ENCODE measurements around the gene SHH. TPM values are rescaled to one million over a fixed set of nuclear protein-coding genes. Genes with fewer than 3 reads are reported as not detected.

SHH gene
- total and polyA plus RNA-seq, 12 donors: not detected

DNA sequence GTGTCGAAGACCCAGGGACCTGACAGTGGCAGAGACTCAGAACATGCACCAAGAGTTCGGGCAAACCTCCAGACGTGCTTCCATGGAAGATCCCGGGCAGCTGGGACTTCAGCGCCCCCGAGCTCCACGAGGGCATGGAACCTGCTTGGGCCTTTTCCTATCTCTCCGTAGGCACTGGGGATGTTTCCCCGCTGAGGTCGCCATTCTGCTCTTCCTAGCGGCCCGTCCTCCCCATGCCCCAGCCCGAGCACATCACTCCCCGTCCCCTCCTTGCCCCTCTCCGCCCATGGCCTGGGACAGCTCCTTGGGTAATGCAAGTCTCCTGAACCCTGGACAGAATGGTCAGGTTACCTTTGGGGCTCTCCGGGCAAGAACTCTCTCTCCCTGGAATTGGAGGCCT, 32.3 kb upstream of the SHH start:
- Histone ChIP-seq H3K27ac (no peak overlapping the region), H3K4me3 (no peak overlapping the region), H3K9me3 (no peaks in the 10 kb centered on the region), H3K36me3 (no peaks in the 10 kb centered on the region), H3K27me3 (peaks cover 0 to 61% (median 35%) of the 10 kb centered on the region in 7 donors), H3K4me1 (no peaks in the 10 kb centered on the region)
- WGBS, 2 donors: 85 to 89% methylated on average over 16 of the region's 16 CpGs
- no peak for DNase-seq
- TF ChIP-seq, protein P1, sequence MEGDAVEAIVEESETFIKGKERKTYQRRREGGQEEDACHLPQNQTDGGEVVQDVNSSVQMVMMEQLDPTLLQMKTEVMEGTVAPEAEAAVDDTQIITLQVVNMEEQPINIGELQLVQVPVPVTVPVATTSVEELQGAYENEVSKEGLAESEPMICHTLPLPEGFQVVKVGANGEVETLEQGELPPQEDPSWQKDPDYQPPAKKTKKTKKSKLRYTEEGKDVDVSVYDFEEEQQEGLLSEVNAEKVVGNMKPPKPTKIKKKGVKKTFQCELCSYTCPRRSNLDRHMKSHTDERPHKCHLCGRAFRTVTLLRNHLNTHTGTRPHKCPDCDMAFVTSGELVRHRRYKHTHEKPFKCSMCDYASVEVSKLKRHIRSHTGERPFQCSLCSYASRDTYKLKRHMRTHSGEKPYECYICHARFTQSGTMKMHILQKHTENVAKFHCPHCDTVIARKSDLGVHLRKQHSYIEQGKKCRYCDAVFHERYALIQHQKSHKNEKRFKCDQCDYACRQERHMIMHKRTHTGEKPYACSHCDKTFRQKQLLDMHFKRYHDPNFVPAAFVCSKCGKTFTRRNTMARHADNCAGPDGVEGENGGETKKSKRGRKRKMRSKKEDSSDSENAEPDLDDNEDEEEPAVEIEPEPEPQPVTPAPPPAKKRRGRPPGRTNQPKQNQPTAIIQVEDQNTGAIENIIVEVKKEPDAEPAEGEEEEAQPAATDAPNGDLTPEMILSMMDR (IDR thresholded peaks at IDR 0.05): no peak
- no peak for ATAC-seq
- intact Hi-C loops (cut with DNase I): no loop called here

GRCh38 chr7:155844019-155844453, 31.8 kb upstream of the SHH start:
- ATAC-seq: peak in 2 of 8 donors; percentile 13 to 26
- WGBS, 2 donors: 58 to 59% methylated on average over 14 of the region's 14 CpGs
- H3K27ac ChIP-seq: no peak overlapping the region
- no peaks in the 10 kb centered on the region for H3K9me3 ChIP-seq
- no peaks in the 10 kb centered on the region for H3K36me3 ChIP-seq
- no peak overlapping the region for H3K4me3 ChIP-seq
- intact Hi-C loops (cut with DNase I): no loop called here
- no peaks in the 10 kb centered on the region for H3K4me1 ChIP-seq
- TF ChIP-seq, protein P1 (IDR thresholded peaks at IDR 0.05): no peak
- peaks cover 0 to 61% (median 30%) of the 10 kb centered on the region in 7 donors for H3K27me3 ChIP-seq
- no peak for DNase-seq

DNA sequence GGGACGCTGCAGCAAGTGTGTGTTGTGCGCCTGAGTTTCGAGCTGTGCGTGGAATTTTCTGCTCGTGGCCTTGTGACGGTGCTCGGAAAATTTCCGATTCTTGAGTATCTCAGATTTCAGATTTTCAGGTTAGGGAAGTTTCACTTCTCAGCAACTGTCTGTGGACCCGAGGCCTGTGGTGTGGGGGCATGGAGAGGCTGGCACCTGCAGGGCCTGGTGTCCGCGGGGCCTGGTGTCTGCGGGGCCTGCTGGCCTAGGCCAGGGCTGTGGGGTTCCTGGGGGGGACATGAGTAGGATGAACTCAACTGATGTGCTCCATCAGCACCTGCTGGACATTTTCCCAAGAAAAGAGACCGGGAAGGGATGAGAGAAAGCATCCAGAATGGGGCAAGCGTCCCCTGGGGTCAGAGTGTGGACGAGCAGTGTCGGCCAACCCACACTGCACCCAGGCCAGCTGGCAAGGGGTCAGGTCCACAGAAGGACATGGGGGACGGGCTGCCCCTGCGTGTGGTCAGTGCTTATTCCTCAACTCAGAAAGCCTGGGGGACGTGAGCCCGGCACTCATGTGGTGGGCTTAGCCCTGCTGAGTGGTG, 31.3 kb upstream of the SHH start:
- intact Hi-C loops (cut with DNase I): no loop called here
- ATAC-seq (peak in 1 of 8 donors; percentile 20), DNase-seq (no peak)
- TF ChIP-seq, protein P1 (IDR thresholded peaks at IDR 0.05): no peak
- peaks cover 0 to 62% (median 29%) of the 10 kb centered on the region in 7 donors for H3K27me3 ChIP-seq
- 87 to 88% methylated on average over 20 of the region's 20 CpGs for WGBS, 2 donors
- H3K4me3 ChIP-seq: no peak overlapping the region
- no peaks in the 10 kb centered on the region for H3K36me3 ChIP-seq
- H3K9me3 ChIP-seq: no peaks in the 10 kb centered on the region
- no peak overlapping the region for H3K27ac ChIP-seq
- no peaks in the 10 kb centered on the region for H3K4me1 ChIP-seq

- H3K27me3 ChIP-seq: peaks cover 0 to 66% (median 30%) of the 10 kb centered on the region in 7 donors
- intact Hi-C loops (cut with DNase I): no loop called here
- H3K9me3 ChIP-seq: no peaks in the 10 kb centered on the region
These were observed 30.4 kb upstream of the SHH start for GRCh38 chr7:155842496-155843265.

More at GRCh38 chr7:155842496-155843265, 30.4 kb upstream of the SHH start:
- Histone ChIP-seq H3K36me3 (no peaks in the 10 kb centered on the region), H3K27ac (no peak overlapping the region), H3K4me3 (no peak overlapping the region), H3K4me1 (no peaks in the 10 kb centered on the region)
- no peak for DNase-seq
- WGBS, 2 donors: 80 to 81% methylated on average over 21 of the region's 21 CpGs
- TF ChIP-seq, protein P1 (IDR thresholded peaks at IDR 0.05): no peak
- no peak for ATAC-seq
